Endothelial cell of umbilical vein (primary cell): ENCODE data around the gene PPM1G. TPM values are rescaled to one million over a fixed set of nuclear protein-coding genes. Genes with fewer than 3 reads are reported as not detected.

Experiments
- BruUV-seq: library from RNA; stranded (reverse); fragments of 400-500 nt; replicated peaks from 2 replicates; lab custom pipeline; 2021; lab: Mats Ljungman, UMichigan
- CTCF ChIA-PET: fragments of 300-600, 350-600 bp; sonication (Branson Sonifier 250); formaldehyde crosslinking; loops from one replicate; lab custom pipeline; 2021; ENCODE audit warnings: antibody characterized with exemption, inconsistent platforms; lab: Charles Lee
- POLR2A ChIA-PET: fragments of 300-600, 350-600 bp; sonication (Branson Sonifier 250); formaldehyde crosslinking; loops from one replicate; lab custom pipeline; 2021; ENCODE audit warnings: antibody characterized with exemption, inconsistent platforms; lab: Charles Lee
- DNase-seq: peaks from one replicate; pipeline ENCODE4 v3.0.0-alpha.2; 2011; ENCODE audit warnings: low read depth, low spot score
- FAIRE-seq: peaks from 2 replicates; lab custom pipeline; 2011; peaks lifted over from hg19 to GRCh38; lab: Jason Lieb, UNC
- H2AFZ ChIP-seq: 2 replicates; pipeline ENCODE4 v1.6.0; 2012; ENCODE audit warnings: low read depth, low read length, control low read depth, inconsistent platforms
- H3K27ac ChIP-seq: 2 replicates; pipeline ENCODE4 v1.5.1; 2011; ENCODE audit warnings: low read depth, mild to moderate bottlenecking, control low read depth, low read length, moderate library complexity; ENCODE audit not compliant: insufficient read depth
- H3K27me3 ChIP-seq, 2 experiments: 2 replicates each; pipeline versions ENCODE4 v1.6.0 to v1.6.1; 2011; ENCODE audit warnings: low read length in 2 of 2, mixed read lengths in 1 of 2; ENCODE audit not compliant: control insufficient read depth in 2 of 2, insufficient read depth in 2 of 2
- H3K36me3 ChIP-seq, 2 experiments: 2 replicates in 1 of 2; 3 replicates in 1 of 2; pipeline ENCODE4 v1.5.1; 2011; ENCODE audit warnings: low read length in 2 of 2, mild to moderate bottlenecking in 1 of 2, moderate library complexity in 1 of 2; ENCODE audit not compliant: control insufficient read depth in 2 of 2, insufficient read depth in 2 of 2; ENCODE audit errors: extremely low read depth in 1 of 2
- H3K4me1 ChIP-seq: 3 replicates; pipeline ENCODE4 v1.5.1; 2011; ENCODE audit warnings: mild to moderate bottlenecking, low read length; ENCODE audit not compliant: control insufficient read depth, insufficient read depth; ENCODE audit errors: extremely low read depth
- H3K4me2 ChIP-seq: 2 replicates; pipeline ENCODE4 v1.6.1; 2011; ENCODE audit warnings: low read length, control low read depth, mixed read lengths; ENCODE audit not compliant: insufficient read depth
- H3K4me3 ChIP-seq, 3 experiments: fragments of 200-600 bp in 1 of 3; sonication (generic), shearing (Covaris generic) in 1 of 3; replicated peaks in 1 of 3; 2 replicates each; pipeline ENCODE4 v1.5.1; 2011 to 2016; ENCODE audit warnings: control low read depth in 3 of 3, low read length in 3 of 3, mild to moderate bottlenecking in 2 of 3, inconsistent platforms in 1 of 3, low read depth in 1 of 3, moderate library complexity in 1 of 3; ENCODE audit not compliant: insufficient read depth in 1 of 3
- H3K79me2 ChIP-seq: 2 replicates; pipeline ENCODE4 v1.6.0; 2012; ENCODE audit warnings: low read length, inconsistent platforms; ENCODE audit not compliant: control insufficient read depth, insufficient read depth
- H3K9ac ChIP-seq: replicated peaks from 2 replicates; pipeline ENCODE3; 2011; ENCODE audit warnings: low read length, control low read depth; ENCODE audit not compliant: insufficient read depth; ENCODE audit errors: extremely low read depth
- H3K9me1 ChIP-seq: replicated peaks from 3 replicates; pipeline ENCODE4 v1.6.0; 2011; ENCODE audit warnings: mild to moderate bottlenecking, low read length; ENCODE audit not compliant: control insufficient read depth, insufficient read depth; ENCODE audit errors: extremely low read depth
- H3K9me3 ChIP-seq: replicated peaks from 2 replicates; pipeline ENCODE4 v1.5.1; 2012; ENCODE audit warnings: low read length, inconsistent platforms; ENCODE audit not compliant: control insufficient read depth, insufficient read depth
- H4K20me1 ChIP-seq: replicated peaks from 2 replicates; pipeline ENCODE3; 2011; ENCODE audit warnings: mild to moderate bottlenecking, low read length; ENCODE audit not compliant: control insufficient read depth, insufficient read depth; ENCODE audit errors: extremely low read depth
- CTCF ChIP-seq, 2 donors: IDR thresholded peaks; 1 replicate in 1 of 2; 2 replicates in 1 of 2; pipeline ENCODE4 v1.5.1; 2011; ENCODE audit warnings: low read length in 2 of 2, mild to moderate bottlenecking in 2 of 2, moderate library complexity in 2 of 2, control low read depth in 1 of 2, inconsistent platforms in 1 of 2, low read depth in 1 of 2; ENCODE audit not compliant: insufficient read depth in 1 of 2; ENCODE audit errors: extremely low read depth in 1 of 2
- EZH2 ChIP-seq: IDR thresholded peaks from 2 replicates; pipeline ENCODE4 v1.6.1; 2012; ENCODE audit warnings: borderline replicate concordance, low read depth, mild to moderate bottlenecking, moderate library complexity, low read length, inconsistent platforms; ENCODE audit not compliant: severe bottlenecking
- FOS ChIP-seq: IDR thresholded peaks from 2 replicates; pipeline ENCODE4 v1.6.1; 2011; ENCODE audit warnings: mild to moderate bottlenecking, low read length, moderate library complexity, borderline replicate concordance; ENCODE audit not compliant: insufficient read depth
- GATA2 ChIP-seq: IDR thresholded peaks from 2 replicates; pipeline ENCODE4 v1.7.0; 2011; ENCODE audit warnings: low read depth, mild to moderate bottlenecking, moderate library complexity, mixed read lengths, low read length; ENCODE audit not compliant: insufficient read length, insufficient read depth
- JUN ChIP-seq: IDR thresholded peaks from 2 replicates; pipeline ENCODE4 v1.6.1; 2011; ENCODE audit warnings: borderline replicate concordance, low read depth; ENCODE audit not compliant: insufficient read length, insufficient read depth
- MYC ChIP-seq: IDR thresholded peaks from one replicate; pipeline ENCODE4 v1.6.1; 2011; ENCODE audit warnings: mild to moderate bottlenecking, low read depth, low read length
- POLR2A ChIP-seq: IDR thresholded peaks from 2 replicates; pipeline ENCODE4 v1.6.1; 2012; ENCODE audit warnings: low read depth, mild to moderate bottlenecking, control low read depth, low read length
- dilution Hi-C: fragments of 300-500 bp; cut with MboI; formaldehyde crosslinking; loops from one replicate; pipeline ENCODE4 v1.15.0; 2019; ENCODE audit warnings: low sequenced_read_pairs; ENCODE audit not compliant: extremely low pct_ligation_motif_present
- intact Hi-C: fragments of 100-400 bp; cut with micrococcal nuclease; formaldehyde crosslinking; loops from one replicate; pipeline ENCODE4 v1.10.0; 2022
- polyA plus RNA-seq, 4 experiments: library from polyadenylated mRNA; depleted of rRNA in 3 of 4; stranded (reverse) in 3 of 4; unstranded in 1 of 4; fragments of >200 nt; gene quantifications; 2 replicates each; pipeline versions ENCODE4 v1.2.1 to v1.2.3, GENCODE V29; 2011 to 2012; ENCODE audit warnings: missing spikeins in 1 of 4
- total RNA-seq: library from RNA; stranded (reverse); gene quantifications from 2 replicates; pipeline ENCODE4 v1.2.3, GENCODE V29; 2021

The PPM1G gene
- total and polyA plus RNA-seq, 2 donors (not counting 3 experiments of a cell fraction or from before 2014, with no cell fraction given): 48.1 to 135 TPM

GRCh38 chr2:27446057-27446456, 36.7 kb upstream of the PPM1G start:
- no peaks in the 10 kb centered on the region for H3K4me1 ChIP-seq
- no peak for TF ChIP-seq POLR2A
- no peak for TF ChIP-seq EZH2
- no peak for TF ChIP-seq JUN
- TF ChIP-seq CTCF (IDR thresholded peaks at IDR 0.05; ENCODE audit: extremely low read depth in 1 of 2, insufficient read depth in 1 of 2, low read depth in 1 of 2, low read length in 2 of 2): no peak
- no peak for TF ChIP-seq MYC
- no peak for TF ChIP-seq FOS
- no peak for DNase-seq
- ChIA-PET POLR2A (no interaction called here), CTCF (interaction anchor here (1.1 to 1.6 kb wide), 2 partner anchors 15 to 116 kb away, joined by 3 read pairs; no protein-coding TSS in a partner anchor)
- H3K27ac ChIP-seq: no peak overlapping the region
- H3K27me3 ChIP-seq: no peaks in the 10 kb centered on the region
- no TSS peak for BruUV-seq
- H3K4me2 ChIP-seq: no peak overlapping the region
- no peaks in the 10 kb centered on the region for H3K9me1 ChIP-seq
- H4K20me1 ChIP-seq: no peaks in the 10 kb centered on the region
- no peaks in the 10 kb centered on the region for H3K79me2 ChIP-seq
- H2AFZ ChIP-seq: no peak overlapping the region
- H3K9me3 ChIP-seq: no peaks in the 10 kb centered on the region
- H3K36me3 ChIP-seq: peaks cover 12 to 38% of the 10 kb centered on the region in 2 experiments
- no peak for FAIRE-seq
- H3K4me3 ChIP-seq: no peak overlapping the region
- no peak overlapping the region for H3K9ac ChIP-seq
- intact Hi-C loops: no loop called here
- dilution Hi-C loops: no loop called here

GRCh38 chr2:27445615-27446014, 36.2 kb upstream of the PPM1G start:
- intact Hi-C loops (no loop called here), dilution Hi-C loops (no loop called here)
- Histone ChIP-seq H3K9ac (no peak overlapping the region), H3K9me1 (no peaks in the 10 kb centered on the region), H3K4me1 (no peaks in the 10 kb centered on the region), H3K27ac (no peak overlapping the region), H3K4me3 (no peak overlapping the region), H3K79me2 (no peaks in the 10 kb centered on the region), H3K27me3 (no peaks in the 10 kb centered on the region), H2AFZ (no peak overlapping the region), H3K9me3 (no peaks in the 10 kb centered on the region), H3K36me3 (peaks cover 15 to 43% of the 10 kb centered on the region in 2 experiments), H3K4me2 (no peak overlapping the region), H4K20me1 (no peaks in the 10 kb centered on the region)
- FAIRE-seq: no peak
- POLR2A ChIA-PET: no interaction called here
- no TSS peak for BruUV-seq
- CTCF ChIA-PET: interaction anchor here (1.1 to 1.6 kb wide), 2 partner anchors 15 to 116 kb away, joined by 3 read pairs; no protein-coding TSS in a partner anchor
- no peak for DNase-seq
- TF ChIP-seq GATA2 (no peak), EZH2 (no peak)
